ENCODE measurements around the gene ACLY.
"Not testable (repeated sequence)": the region's sequence is repeated elsewhere in the genome, so short reads cannot be mapped to it uniquely, and the experiment has no call there.

The ACLY gene

DNA sequence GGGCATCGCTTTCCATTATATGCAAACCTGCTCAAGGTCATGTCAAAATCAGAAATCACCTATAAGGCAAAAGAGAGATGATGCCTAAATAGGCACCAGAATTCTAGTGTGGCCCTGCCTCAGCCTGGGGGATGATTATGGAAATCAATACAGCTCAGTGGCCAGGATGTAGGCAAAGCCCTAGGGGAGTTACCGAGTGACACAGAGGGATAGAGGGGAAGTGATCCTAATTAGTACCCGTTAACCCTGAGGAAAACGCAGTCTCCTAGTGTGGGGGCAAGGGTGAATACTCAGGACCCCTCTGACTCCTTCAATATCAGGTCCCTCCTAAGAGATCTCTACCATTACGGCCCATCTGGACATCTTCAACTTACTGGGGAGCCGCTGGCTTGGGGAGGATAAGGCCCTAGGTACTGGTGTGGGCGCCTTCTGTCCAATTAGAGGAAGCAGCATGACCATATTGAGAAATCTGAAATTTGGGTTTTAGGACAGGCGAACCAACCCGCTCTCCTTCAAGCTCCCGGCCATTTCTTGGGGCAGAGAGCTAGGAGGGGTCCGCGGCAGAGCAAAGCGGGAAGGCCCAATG, 83.4 kb downstream of the ACLY start:
- peak; percentile 43 for DNase-seq (ENCODE audit: low spot score)

DNA sequence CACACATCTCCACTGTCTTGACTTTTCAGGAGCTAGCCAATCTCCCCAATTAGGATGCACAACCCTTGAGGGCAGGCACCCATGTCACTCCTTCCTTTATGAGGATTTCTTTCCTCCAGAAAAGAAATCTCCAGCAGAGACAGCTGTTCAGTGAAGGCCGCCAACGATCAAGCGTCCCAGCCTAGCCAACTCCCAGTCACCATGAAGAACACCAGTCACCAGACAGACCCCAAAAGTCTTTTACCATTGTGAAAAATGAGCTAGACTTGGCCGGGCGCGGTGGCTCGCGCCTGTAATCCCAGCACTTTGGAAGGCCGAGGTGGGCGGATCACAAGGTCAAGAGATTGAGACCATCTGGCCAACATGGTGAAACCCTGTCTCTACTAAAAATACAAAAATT, 88.8 kb downstream of the ACLY start:
- not testable (repeated sequence) for DNase-seq (ENCODE audit: low spot score)

DNA sequence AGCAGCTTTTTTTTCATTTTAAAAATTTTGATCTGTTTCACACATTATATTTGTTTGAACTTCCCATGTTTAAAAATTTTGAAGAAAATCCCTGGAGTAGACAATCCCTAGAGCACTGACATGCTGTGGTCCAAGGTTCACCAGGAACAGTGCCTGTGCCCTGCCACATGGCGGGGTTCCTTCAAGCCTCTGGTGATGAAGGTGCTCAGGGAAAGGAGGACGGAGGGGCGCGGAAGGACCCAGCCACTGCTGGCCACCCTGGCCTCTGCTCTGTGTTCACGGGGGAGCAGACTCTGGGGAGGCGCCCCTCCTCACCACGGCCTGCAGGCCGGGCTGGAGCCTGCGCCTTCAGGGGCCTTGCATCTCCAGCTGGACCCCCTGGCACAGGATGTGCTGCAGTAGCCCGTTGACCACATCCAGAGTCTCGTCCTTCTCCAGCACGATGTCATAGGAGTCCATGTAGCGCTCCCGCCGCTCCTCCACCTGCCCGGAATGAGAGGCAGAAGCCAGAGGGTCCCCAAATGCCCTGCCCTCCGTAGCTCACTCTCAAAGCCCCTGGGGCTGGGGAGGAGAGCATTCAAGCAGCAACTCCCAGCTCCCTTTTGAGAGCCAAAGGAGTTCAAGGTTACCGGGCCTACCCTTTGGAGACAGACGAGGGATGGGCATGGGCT, 93.4 kb downstream of the ACLY start:
- no peak for DNase-seq (ENCODE audit: low spot score)

DNA sequence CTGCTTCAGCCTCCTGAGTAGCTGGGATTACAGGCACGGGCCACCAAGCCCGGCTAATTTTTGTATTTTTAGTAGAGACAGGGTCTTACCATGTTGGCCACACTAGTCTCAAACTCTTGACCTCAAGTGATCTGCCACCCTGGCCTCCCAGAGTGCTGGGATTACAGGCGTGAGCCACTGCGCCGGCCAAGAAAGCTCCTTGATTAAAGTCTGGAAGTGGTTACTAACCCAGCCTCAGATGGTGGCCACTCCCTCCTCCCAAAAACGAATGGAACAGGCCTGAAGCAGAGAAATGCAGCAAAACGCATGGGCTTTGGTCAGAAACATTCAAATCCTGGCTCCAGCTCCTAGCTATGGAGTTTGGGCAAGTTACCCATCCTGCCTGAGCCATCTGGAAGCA, 94.7 kb downstream of the ACLY start:
- peak; percentile 72 for DNase-seq (ENCODE audit: low spot score)

DNA sequence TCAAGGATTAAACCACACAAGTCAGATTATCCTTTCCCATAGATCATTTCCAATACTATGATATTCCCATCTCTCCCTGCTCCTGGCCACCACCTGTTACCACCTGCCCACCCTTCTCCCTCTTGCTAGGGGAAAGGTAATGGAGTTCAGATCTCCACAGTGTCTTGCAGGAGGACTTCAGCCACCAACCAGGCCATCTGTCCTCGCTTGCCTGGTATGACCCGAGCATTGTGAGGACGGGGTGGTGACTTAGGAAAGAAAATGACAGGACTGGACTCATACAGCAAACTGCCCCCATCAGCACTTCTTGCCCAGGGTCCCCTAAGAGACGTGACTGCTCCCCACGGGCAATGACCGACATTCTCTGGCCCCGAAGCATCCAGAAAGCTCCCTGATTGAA, 95.2 kb downstream of the ACLY start:
- no peak for DNase-seq (ENCODE audit: low spot score)

DNA sequence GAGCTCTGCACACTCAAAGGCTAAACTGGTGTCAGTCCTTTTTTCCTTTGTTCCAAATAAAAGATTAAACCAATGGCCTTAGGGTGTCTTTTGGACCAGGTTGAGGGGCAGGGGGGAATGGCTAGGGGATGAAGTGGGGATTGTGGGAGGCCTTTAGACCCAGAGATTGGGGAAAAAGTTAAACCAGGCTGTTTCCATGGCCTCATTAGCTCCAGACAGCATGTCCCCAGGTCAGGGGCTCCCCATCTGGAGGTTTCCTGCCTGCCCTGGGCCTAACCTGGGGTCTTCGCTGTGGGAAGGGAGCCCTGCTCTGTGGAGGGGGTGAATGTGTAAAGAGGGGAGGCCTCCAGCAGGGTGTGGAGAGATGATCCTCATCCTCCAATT, 95.6 kb downstream of the ACLY start:
- DNase-seq (ENCODE audit: low spot score) = no peak

DNA sequence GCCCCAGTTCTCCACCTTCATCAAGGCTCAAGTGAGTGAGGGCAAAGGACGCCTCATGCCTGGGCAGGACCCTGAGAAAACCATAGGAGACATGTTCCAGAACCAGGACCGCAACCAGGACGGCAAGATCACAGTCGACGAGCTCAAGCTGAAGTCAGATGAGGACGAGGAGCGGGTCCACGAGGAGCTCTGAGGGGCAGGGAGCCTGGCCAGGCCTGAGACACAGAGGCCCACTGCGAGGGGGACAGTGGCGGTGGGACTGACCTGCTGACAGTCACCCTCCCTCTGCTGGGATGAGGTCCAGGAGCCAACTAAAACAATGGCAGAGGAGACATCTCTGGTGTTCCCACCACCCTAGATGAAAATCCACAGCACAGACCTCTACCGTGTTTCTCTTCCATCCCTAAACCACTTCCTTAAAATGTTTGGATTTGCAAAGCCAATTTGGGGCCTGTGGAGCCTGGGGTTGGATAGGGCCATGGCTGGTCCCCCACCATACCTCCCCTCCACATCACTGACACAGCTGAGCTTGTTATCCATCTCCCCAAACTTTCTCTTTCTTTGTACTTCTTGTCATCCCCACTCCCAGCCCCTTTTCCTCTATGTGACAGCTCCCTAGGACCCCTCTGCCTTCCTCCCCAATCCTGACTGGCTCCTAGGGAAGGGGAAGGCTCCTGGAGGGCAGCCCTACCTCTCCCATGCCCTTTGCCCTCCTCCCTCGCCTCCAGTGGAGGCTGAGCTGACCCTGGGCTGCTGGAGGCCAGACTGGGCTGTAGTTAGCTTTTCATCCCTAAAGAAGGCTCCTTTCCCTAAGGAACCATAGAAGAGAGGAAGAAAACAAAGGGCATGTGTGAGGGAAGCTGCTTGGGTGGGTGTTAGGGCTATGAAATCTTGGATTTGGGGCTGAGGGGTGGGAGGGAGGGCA, 96.3 kb downstream of the ACLY start:
- DNase-seq (ENCODE audit: low spot score) = no peak

DNA sequence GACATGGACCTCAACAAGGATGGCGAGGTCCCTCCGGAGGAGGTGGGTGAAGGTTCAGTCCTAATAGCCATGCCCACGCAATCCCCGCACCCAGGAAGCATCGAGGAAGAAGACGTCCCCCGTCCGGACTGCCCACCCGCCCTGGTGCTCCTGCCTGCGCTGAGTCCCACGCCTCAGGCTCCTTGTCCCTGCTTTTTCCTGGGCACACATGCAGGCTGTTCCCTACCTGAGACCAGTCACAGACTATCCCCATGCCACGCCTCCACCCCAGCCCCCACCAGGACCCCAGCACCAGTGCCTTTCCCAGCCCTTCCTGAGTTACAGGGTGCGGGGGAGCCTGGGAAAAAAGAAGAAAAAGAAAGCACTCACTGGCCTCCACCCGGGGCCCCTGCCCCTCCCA, 97.0 kb downstream of the ACLY start:
- no peak for DNase-seq (ENCODE audit: low spot score)

DNA sequence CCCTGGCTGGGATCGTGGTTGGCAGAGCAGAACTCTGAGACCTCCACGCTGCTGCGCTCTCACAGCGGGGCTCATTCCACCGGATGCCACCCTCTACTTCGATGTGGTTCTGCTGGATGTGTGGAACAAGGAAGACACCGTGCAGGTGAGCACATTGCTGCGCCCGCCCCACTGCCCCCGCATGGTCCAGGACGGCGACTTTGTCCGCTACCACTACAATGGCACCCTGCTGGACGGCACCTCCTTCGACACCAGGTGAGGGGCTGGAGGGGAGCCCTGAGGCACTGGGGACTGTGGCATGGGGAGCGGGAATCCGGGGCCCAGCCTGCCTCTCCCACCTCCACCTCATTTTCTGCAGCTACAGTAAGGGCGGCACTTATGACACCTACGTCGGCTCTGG, 100.7 kb downstream of the ACLY start:
- DNase-seq (ENCODE audit: low spot score) = no peak
